ENCODE results near the gene PTPRT. TPM values are rescaled to one million over a fixed set of nuclear protein-coding genes. Genes with fewer than 3 reads are reported as not detected.

PTPRT gene
- total and polyA plus RNA-seq, 10 of the 15 experiments (the other 5 are each of a cell fraction or from before 2014, with no cell fraction given): not detected

DNA sequence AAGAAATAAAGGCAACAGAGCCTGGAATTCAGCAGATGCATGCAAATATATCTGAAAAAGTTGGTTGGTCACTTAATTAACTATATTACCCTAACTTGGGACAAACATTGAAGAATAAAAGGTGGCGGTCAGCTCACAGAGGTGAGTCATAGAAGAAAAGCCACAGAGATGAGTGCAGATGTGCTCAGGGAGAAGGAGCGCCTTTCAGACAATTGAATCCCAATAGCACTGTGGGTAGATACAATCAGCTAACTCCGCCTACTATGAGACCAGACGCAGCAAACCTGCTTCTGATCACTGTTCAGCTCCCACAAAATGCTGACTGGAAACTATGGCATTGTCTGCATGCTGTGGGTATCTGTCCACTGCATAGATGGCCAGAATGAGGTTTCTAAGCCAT lies 447.8 kb downstream of the PTPRT start:
- H3K4me3 ChIP-seq: no peak overlapping the region
- H3K27me3 ChIP-seq (replicated peaks in 1 of 2; ENCODE audit: control insufficient read depth in 2 of 2, insufficient read depth in 2 of 2, low read length in 1 of 2): no peaks in the 10 kb centered on the region
- H3K79me2 ChIP-seq (ENCODE audit: control insufficient read depth, insufficient read depth, low read length): no peaks in the 10 kb centered on the region
- no peaks in the 10 kb centered on the region for H3K4me1 ChIP-seq (ENCODE audit: control insufficient read depth, insufficient read depth, low read length)
- ChIA-PET SMC1A (ENCODE audit: uncharacterized antibody, unreplicated experiment) (no interaction called here), CTCF (no interaction called here), RAD21 (ENCODE audit: unreplicated experiment) (no interaction called here), POLR2A (no interaction called here)
- ATAC-seq: no peak
- WGBS (ENCODE audit: insufficient coverage, insufficient replicate concordance, low lambda C conversion rate, missing lambda C conversion rate): 56% methylated on average over 4 of the region's 4 CpGs
- H3K36me3 ChIP-seq (ENCODE audit: control insufficient read depth in 2 of 2, insufficient read depth in 2 of 2, low read length in 1 of 2): no peaks in the 10 kb centered on the region
- BruUV-seq (replicated peaks): no TSS peak
- no peak overlapping the region for H3K9ac ChIP-seq (ENCODE audit: control insufficient read depth, insufficient read depth, low read length)
- no peak overlapping the region for H2AFZ ChIP-seq (ENCODE audit: control insufficient read depth, low read depth, low read length)
- in situ Hi-C loops (cut with MboI): no loop called here
- H3K4me2 ChIP-seq (ENCODE audit: control insufficient read depth, insufficient read depth): no peak overlapping the region
- no peaks in the 10 kb centered on the region for H4K20me1 ChIP-seq (ENCODE audit: control insufficient read depth, insufficient read depth)
- no peak for FAIRE-seq
- H3K9me3 ChIP-seq (replicated peaks; ENCODE audit: control insufficient read depth, insufficient read depth, low read length): no peaks in the 10 kb centered on the region
- DNase-seq (ENCODE audit: low read depth, low spot score): no peak
- intact Hi-C loops (cut with micrococcal nuclease; ENCODE audit: unreplicated experiment): no loop called here
- TF ChIP-seq ZNF384 (IDR thresholded peaks at IDR 0.05; ENCODE audit: borderline replicate concordance, low read depth, low read length) (no peak), SIN3A (IDR thresholded peaks at IDR 0.05; ENCODE audit: low read depth, low read length) (no peak), ATF7 (IDR thresholded peaks at IDR 0.05; ENCODE audit: low read depth) (no peak), POLR2A (IDR thresholded peaks at IDR 0.05; ENCODE audit: low read depth, low read length) (no peak), CBX3 (IDR thresholded peaks at IDR 0.05; ENCODE audit: borderline replicate concordance, low read depth) (no peak), MEF2A (IDR thresholded peaks at IDR 0.05; ENCODE audit: insufficient read depth, low read depth, low read length) (no peak), PML (IDR thresholded peaks at IDR 0.05; ENCODE audit: low read length) (no peak)
- TF ChIP-seq, protein P1, sequence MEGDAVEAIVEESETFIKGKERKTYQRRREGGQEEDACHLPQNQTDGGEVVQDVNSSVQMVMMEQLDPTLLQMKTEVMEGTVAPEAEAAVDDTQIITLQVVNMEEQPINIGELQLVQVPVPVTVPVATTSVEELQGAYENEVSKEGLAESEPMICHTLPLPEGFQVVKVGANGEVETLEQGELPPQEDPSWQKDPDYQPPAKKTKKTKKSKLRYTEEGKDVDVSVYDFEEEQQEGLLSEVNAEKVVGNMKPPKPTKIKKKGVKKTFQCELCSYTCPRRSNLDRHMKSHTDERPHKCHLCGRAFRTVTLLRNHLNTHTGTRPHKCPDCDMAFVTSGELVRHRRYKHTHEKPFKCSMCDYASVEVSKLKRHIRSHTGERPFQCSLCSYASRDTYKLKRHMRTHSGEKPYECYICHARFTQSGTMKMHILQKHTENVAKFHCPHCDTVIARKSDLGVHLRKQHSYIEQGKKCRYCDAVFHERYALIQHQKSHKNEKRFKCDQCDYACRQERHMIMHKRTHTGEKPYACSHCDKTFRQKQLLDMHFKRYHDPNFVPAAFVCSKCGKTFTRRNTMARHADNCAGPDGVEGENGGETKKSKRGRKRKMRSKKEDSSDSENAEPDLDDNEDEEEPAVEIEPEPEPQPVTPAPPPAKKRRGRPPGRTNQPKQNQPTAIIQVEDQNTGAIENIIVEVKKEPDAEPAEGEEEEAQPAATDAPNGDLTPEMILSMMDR (IDR thresholded peaks at IDR 0.05 in 2 of 3, conservative IDR thresholded peaks at IDR 0.05 in 1 of 3; ENCODE audit: control insufficient read depth in 2 of 3, extremely low read depth in 1 of 3, insufficient read depth in 1 of 3, low read depth in 3 of 3, low read length in 3 of 3): no peak
- H3K27ac ChIP-seq (ENCODE audit: control insufficient read depth, insufficient read depth): no peak overlapping the region
